Activated CD4-positive, alpha-beta T cell treated with anti-CD3 and anti-CD28 coated beads, Interleukin-2, amount 10 ng/mL, durations not matched to agents 24 days and 14 days (primary cell): ENCODE measurements around the gene TRIM8. TPM values are rescaled to one million over a fixed set of nuclear protein-coding genes. Genes with fewer than 3 reads are reported as not detected.

ENCODE experiments used
- DNase-seq: peaks from one replicate; pipeline ENCODE4 v3.0.0; 2022
- H3K27ac Mint-ChIP-seq: one replicate; pipeline ENCODE4 v1.8.0; 2022; ENCODE audit warnings: mild to moderate bottlenecking, mixed read lengths
- H3K27me3 Mint-ChIP-seq: one replicate; pipeline ENCODE4 v1.8.0; 2022; ENCODE audit warnings: mixed read lengths
- H3K36me3 Mint-ChIP-seq: one replicate; pipeline ENCODE4 v1.8.0; 2022; ENCODE audit warnings: low read depth, mild to moderate bottlenecking, mixed read lengths
- H3K4me1 Mint-ChIP-seq: one replicate; pipeline ENCODE4 v1.8.0; 2021; ENCODE audit warnings: mixed read lengths
- H3K4me3 Mint-ChIP-seq: one replicate; pipeline ENCODE4 v1.8.0; 2022; ENCODE audit warnings: mild to moderate bottlenecking, moderate library complexity, mixed read lengths
- H3K9me3 Mint-ChIP-seq: one replicate; pipeline ENCODE4 v1.8.0; 2021; ENCODE audit warnings: mixed read lengths
- intact Hi-C: fragments of 100-400 bp; cut with micrococcal nuclease; formaldehyde crosslinking; loops from one replicate; pipeline ENCODE4 v1.15.1; 2023
- total RNA-seq: library from RNA; stranded (reverse); gene quantifications from 2 replicates; pipeline ENCODE4 v1.2.3, GENCODE V29; 2022

The TRIM8 gene
- total RNA-seq, 1 donor from 2014 or later = 85.5 TPM

- peak overlapping the region; percentile 87 for H3K27ac Mint-ChIP-seq
- intact Hi-C loops = no loop called here
- H3K27me3 Mint-ChIP-seq = no peaks in the 10 kb centered on the region
- peaks cover 42% of the 10 kb centered on the region for H3K4me1 Mint-ChIP-seq
- H3K9me3 Mint-ChIP-seq = no peaks in the 10 kb centered on the region
- peak; percentile 66 for DNase-seq
- peak overlapping the region; percentile 65 for H3K4me3 Mint-ChIP-seq
- no peaks in the 10 kb centered on the region for H3K36me3 Mint-ChIP-seq
Measured at GRCh38 chr10:102632394-102633111, 11.7 kb upstream of the TRIM8 start.

GRCh38 chr10:102633287-102633686, 11.0 kb upstream of the TRIM8 start:
- peak; percentile 74 for DNase-seq
- H3K9me3 Mint-ChIP-seq = no peaks in the 10 kb centered on the region
- peaks cover 42% of the 10 kb centered on the region for H3K4me1 Mint-ChIP-seq
- H3K27me3 Mint-ChIP-seq = no peaks in the 10 kb centered on the region
- no peaks in the 10 kb centered on the region for H3K36me3 Mint-ChIP-seq
- H3K27ac Mint-ChIP-seq = peak overlapping the region; percentile 87
- intact Hi-C loops = no loop called here
- peak overlapping the region; percentile 65 for H3K4me3 Mint-ChIP-seq

DNA sequence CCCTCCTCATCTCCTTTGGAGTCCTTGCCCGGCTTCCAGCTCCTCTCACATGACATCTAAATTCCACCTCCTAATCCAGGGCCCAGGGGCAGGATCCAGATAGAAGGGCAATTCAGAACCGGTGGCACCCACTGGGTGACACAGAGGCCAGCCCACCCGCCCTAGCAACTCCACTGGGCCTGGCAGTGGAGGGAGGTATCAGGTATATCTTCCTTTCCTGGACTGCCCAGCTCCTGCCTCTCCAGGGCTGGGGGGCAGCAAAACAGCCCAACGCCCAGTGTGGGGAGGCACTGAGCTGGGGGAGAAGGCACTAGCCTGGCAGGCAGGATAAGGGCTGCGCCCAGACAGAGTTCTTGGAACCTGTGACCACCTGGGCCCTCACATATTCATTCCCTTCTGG, 10.4 kb upstream of the TRIM8 start:
- no peak for DNase-seq
- Mint-ChIP-seq H3K27me3 (no peaks in the 10 kb centered on the region), H3K27ac (peak overlapping the region; percentile 87), H3K36me3 (no peaks in the 10 kb centered on the region), H3K9me3 (no peaks in the 10 kb centered on the region), H3K4me3 (peak overlapping the region; percentile 65), H3K4me1 (peaks cover 43% of the 10 kb centered on the region)
- intact Hi-C loops = no loop called here

DNA sequence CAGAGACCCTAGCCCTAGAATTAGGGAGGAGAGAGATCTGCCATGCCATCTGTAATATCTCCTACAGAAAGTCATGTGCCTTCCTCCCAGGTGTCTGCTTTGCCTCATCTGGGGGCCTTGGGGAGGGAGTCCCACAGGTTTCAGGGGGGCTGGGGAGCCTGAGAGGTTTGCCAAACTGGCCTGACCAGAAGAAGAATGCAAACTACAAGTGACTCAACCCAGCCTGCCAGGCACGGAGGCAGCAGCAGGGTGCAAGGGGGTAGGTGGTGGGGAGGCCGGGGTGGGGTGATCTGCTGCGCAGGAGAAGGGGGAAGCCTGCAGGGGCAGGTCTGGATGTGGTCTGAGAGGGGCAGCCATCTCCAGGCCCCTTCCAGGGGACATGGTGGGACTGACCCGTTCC, 9.6 kb upstream of the TRIM8 start:
- no peaks in the 10 kb centered on the region for H3K9me3 Mint-ChIP-seq
- H3K27me3 Mint-ChIP-seq = no peaks in the 10 kb centered on the region
- no peak for DNase-seq
- intact Hi-C loops = no loop called here
- H3K27ac Mint-ChIP-seq = peak overlapping the region; percentile 43
- H3K36me3 Mint-ChIP-seq = no peaks in the 10 kb centered on the region
- peaks cover 43% of the 10 kb centered on the region for H3K4me1 Mint-ChIP-seq
- H3K4me3 Mint-ChIP-seq = no peak overlapping the region

GRCh38 chr10:102635377-102635776, 8.9 kb upstream of the TRIM8 start:
- intact Hi-C loops = no loop called here
- peak overlapping the region; percentile 3 for H3K4me3 Mint-ChIP-seq
- peak; percentile 77 for DNase-seq
- H3K27me3 Mint-ChIP-seq = no peaks in the 10 kb centered on the region
- H3K27ac Mint-ChIP-seq = peak overlapping the region; percentile 68
- H3K9me3 Mint-ChIP-seq = no peaks in the 10 kb centered on the region
- no peaks in the 10 kb centered on the region for H3K36me3 Mint-ChIP-seq
- peaks cover 43% of the 10 kb centered on the region for H3K4me1 Mint-ChIP-seq

- intact Hi-C loops = no loop called here
Measured at GRCh38 chr10:102639537-102639936, 4.7 kb upstream of the TRIM8 start.

GRCh38 chr10:102641402-102641801, 2.9 kb upstream of the TRIM8 start:
- Mint-ChIP-seq H3K36me3 (peaks cover 16% of the 10 kb centered on the region), H3K9me3 (no peaks in the 10 kb centered on the region), H3K27ac (peak overlapping the region; percentile 92), H3K27me3 (no peaks in the 10 kb centered on the region), H3K4me3 (peak overlapping the region; percentile 92), H3K4me1 (peaks cover 15% of the 10 kb centered on the region)
- intact Hi-C loops = loop anchor here (5.0 to 10.0 kb wide), 3 partner anchors 207 to 726 kb away; partner anchors contain the start of genes CUEDC2, NOLC1 and TAF5
- no peak for DNase-seq

More at GRCh38 chr10:102639537-102639936, 4.7 kb upstream of the TRIM8 start:
- Mint-ChIP-seq H3K4me1 (peaks cover 25% of the 10 kb centered on the region), H3K27me3 (no peaks in the 10 kb centered on the region), H3K4me3 (no peak overlapping the region), H3K9me3 (no peaks in the 10 kb centered on the region), H3K36me3 (peaks cover under 1% of the 10 kb centered on the region), H3K27ac (no peak overlapping the region)
- no peak for DNase-seq

- peaks cover 18% of the 10 kb centered on the region for H3K4me1 Mint-ChIP-seq
- peak; percentile 99 for DNase-seq
- peak overlapping the region; percentile 92 for H3K4me3 Mint-ChIP-seq
- no peaks in the 10 kb centered on the region for H3K27me3 Mint-ChIP-seq
- no peaks in the 10 kb centered on the region for H3K9me3 Mint-ChIP-seq
- H3K36me3 Mint-ChIP-seq = peaks cover 22% of the 10 kb centered on the region
- intact Hi-C loops = loop anchor here (1.0 to 10.0 kb wide), 6 partner anchors 72 to 725 kb away; partner anchors contain the start of genes ACTR1A, ARL3, CUEDC2 and NOLC1
- H3K27ac Mint-ChIP-seq = peak overlapping the region; percentile 92
Measured at GRCh38 chr10:102641880-102642735, 2.2 kb upstream of the TRIM8 start.

GRCh38 chr10:102642736-102643335, 1.4 kb upstream of the TRIM8 start:
- Mint-ChIP-seq H3K27me3 (no peaks in the 10 kb centered on the region), H3K36me3 (peaks cover 23% of the 10 kb centered on the region), H3K4me1 (peaks cover 25% of the 10 kb centered on the region), H3K9me3 (no peaks in the 10 kb centered on the region), H3K27ac (peak overlapping the region; percentile 92), H3K4me3 (peak overlapping the region; percentile 88)
- peak; percentile 76 for DNase-seq
- intact Hi-C loops = loop anchor here (1.0 to 10.0 kb wide), 6 partner anchors 71 to 724 kb away; partner anchors contain the start of genes ACTR1A, ARL3, CUEDC2 and NOLC1

GRCh38 chr10:102643336-102644065, 778 bp upstream of the TRIM8 start:
- intact Hi-C loops = loop anchor here (5.0 to 10.0 kb wide), 3 partner anchors 209 to 724 kb away; partner anchors contain the start of genes CUEDC2, NOLC1 and TAF5
- Mint-ChIP-seq H3K36me3 (peaks cover 28% of the 10 kb centered on the region), H3K27ac (peak overlapping the region; percentile 92), H3K4me1 (peaks cover 30% of the 10 kb centered on the region), H3K4me3 (peak overlapping the region; percentile 88), H3K9me3 (no peaks in the 10 kb centered on the region), H3K27me3 (no peaks in the 10 kb centered on the region)
- DNase-seq = peak; percentile 80

- Mint-ChIP-seq H3K4me1 (peaks cover 40% of the 10 kb centered on the region), H3K27ac (peak overlapping the region; percentile 99), H3K27me3 (no peaks in the 10 kb centered on the region), H3K36me3 (peaks cover 32% of the 10 kb centered on the region), H3K9me3 (no peaks in the 10 kb centered on the region), H3K4me3 (peak overlapping the region; percentile 96)
- intact Hi-C loops = loop anchor here (5.0 to 10.0 kb wide), 5 partner anchors 193 to 828 kb away; partner anchors contain the start of genes C10orf95, CUEDC2, NOLC1 and OGA
- DNase-seq = peak; percentile 93
Measured at GRCh38 chr10:102644646-102645387, 538 bp downstream of the TRIM8 start.

DNA sequence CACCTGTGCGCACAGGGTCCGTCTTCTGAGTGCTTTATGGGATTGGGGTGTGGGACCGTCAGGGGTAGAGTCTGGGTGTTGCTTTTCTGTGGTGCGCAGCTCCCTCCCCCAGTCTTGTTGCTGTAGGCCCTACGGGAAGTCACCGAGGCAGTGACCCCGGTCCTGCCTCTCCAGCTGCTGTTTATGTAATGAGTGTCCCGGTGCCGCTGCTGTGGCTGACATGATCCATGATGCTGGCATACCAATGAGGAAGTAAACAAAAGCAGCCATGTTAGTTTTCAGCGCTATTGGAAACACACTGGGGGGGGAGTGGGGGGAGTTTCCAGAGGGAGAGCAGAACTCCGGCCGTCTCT, 1.1 kb downstream of the TRIM8 start:
- H3K36me3 Mint-ChIP-seq = peaks cover 32% of the 10 kb centered on the region
- H3K9me3 Mint-ChIP-seq = no peaks in the 10 kb centered on the region
- peak overlapping the region; percentile 99 for H3K27ac Mint-ChIP-seq
- H3K4me1 Mint-ChIP-seq = peaks cover 43% of the 10 kb centered on the region
- intact Hi-C loops = loop anchor here (5.0 to 10.0 kb wide), 4 partner anchors 193 to 828 kb away; partner anchors contain the start of genes C10orf95, CUEDC2, NOLC1 and OGA
- H3K27me3 Mint-ChIP-seq = no peaks in the 10 kb centered on the region
- H3K4me3 Mint-ChIP-seq = peak overlapping the region; percentile 96
- DNase-seq = peak; percentile 83
